ENCODE data around the gene ITPA.
A peak's percentile ranks its signal among the peaks of the same experiment; 100 is the strongest.

ITPA gene

DNA sequence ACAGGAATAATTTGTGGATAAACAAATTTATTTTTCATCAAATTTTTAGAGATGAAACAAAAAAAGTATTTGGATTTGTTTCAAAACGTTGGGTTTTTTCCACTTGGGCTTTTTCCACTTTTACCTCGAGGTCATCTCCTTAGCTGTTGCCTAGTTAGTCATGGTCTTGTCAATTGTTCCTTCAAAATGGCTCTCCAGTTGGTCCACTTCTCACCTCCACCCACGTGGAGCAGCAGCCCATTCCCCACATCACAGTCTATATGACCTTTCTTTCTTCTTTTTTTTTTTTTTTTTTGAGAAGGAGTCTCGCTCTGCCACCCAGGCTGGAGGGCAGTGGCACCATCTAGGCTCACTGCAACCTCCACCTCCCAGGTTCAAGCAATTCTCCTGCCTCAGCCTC is 36.4 kb downstream of the ITPA start:
- DNase-seq (ENCODE audit: low spot score in 2 of 2) = no peak
- no peaks in the 10 kb centered on the region for H3K9me3 ChIP-seq
- no peaks in the 10 kb centered on the region for H3K36me3 ChIP-seq (replicated peaks)
- no peak overlapping the region for H3K4me3 ChIP-seq
- in situ Hi-C loops (cut with MboI; ENCODE audit: low sequenced_read_pairs) = no loop called here
- H3K4me1 ChIP-seq = no peaks in the 10 kb centered on the region; the same call in 1 of the 2 replicates
- H3K27me3 ChIP-seq (ENCODE audit: low read depth) = no peaks in the 10 kb centered on the region; the same call in 1 of the 2 replicates

DNA sequence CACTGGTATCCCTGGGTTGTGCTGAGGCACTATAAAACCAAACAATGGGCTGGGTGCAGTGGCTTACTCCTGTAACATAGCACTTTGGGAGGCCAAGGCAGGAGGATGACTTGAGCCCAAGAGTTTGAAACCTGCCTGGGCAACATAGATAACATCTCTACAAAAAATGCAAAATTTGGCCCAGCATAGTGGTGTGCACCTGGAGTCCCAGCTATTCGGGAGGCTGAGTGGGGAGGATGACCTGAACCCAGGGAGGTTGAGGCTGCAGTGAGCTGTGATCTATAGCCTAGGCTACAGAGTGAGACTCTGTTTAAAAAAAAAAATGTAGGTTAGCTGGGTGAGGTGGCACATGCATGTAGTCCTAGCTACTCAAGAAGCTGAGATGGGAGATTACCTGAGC is 37.4 kb downstream of the ITPA start:
- H3K9me3 ChIP-seq = no peaks in the 10 kb centered on the region
- H3K4me1 ChIP-seq = no peaks in the 10 kb centered on the region; the same call in 1 of the 2 replicates
- H3K4me3 ChIP-seq = no peak overlapping the region
- DNase-seq (ENCODE audit: low spot score in 2 of 2) = no peak
- no peaks in the 10 kb centered on the region for H3K36me3 ChIP-seq (replicated peaks)
- in situ Hi-C loops (cut with MboI; ENCODE audit: low sequenced_read_pairs) = no loop called here
- H3K27me3 ChIP-seq (ENCODE audit: low read depth) = no peaks in the 10 kb centered on the region; the same call in 1 of the 2 replicates

DNA sequence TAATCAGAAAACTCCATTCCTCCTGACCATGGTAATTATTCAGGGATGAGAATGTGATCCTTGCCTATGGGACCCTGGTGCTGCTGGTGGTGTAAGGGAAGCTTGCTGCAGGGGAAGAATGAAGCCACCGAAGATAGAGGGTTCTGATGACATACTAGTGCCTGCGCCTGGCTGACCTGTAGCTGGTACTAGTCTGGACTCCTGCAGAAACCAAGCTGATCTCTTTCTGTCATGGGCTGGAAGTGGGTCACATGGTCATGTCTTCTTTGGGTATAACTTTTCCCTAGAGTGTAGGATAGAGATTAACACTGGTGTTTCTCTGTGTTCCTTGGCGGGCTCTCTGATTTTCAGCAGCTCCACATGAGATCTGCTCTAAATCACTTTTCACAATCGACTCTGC is 38.3 kb downstream of the ITPA start:
- no peaks in the 10 kb centered on the region for H3K9me3 ChIP-seq
- H3K27me3 ChIP-seq (ENCODE audit: low read depth) = no peaks in the 10 kb centered on the region; the same call in 1 of the 2 replicates
- no peak overlapping the region for H3K4me3 ChIP-seq
- DNase-seq (ENCODE audit: low spot score in 2 of 2) = no peak
- no peaks in the 10 kb centered on the region for H3K36me3 ChIP-seq (replicated peaks)
- no peaks in the 10 kb centered on the region; the same call in 1 of the 2 replicates for H3K4me1 ChIP-seq
- in situ Hi-C loops (cut with MboI; ENCODE audit: low sequenced_read_pairs) = no loop called here

DNA sequence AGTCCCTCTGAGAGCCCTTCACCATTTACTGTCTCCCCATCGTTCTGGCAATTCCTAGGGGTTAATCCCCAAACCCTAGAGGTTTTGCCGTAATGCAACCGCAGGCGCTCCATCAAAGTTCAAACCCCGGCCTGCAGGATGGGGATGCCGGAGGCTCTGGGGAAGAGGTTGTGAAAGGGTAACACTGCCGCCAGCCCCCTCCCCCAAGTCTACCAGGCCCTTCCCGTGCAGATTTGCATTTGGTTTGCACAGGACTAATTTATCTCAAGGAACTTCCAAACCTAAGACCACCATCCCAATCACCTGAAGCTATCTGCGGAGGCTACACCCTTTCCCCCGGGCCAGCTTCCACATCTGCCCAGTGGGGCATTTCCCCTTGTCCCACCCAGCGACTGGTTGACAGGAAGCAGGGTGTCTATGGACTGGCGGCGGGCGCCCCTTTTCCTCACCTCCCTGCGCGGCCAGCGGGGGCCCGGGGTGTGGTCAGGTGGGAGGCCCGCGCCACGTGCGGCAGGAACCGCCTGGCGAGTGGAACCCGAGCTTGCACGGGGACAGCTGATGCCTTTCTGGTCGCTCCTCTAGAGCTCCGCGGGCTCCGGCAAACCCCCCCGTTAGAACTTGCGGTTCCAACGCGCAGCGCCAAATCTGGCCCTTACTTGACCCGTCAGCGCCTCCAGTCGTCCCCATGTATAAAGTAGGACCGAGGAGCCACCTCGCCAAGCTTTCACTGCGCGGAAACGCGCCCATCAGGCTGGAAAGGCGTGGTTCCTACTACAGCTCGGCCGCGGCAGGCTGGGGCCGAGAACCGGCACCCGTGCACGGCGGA is 39.1 kb downstream of the ITPA start:
- H3K27me3 ChIP-seq (ENCODE audit: low read depth) = no peaks in the 10 kb centered on the region; the same call in 1 of the 2 replicates
- in situ Hi-C loops (cut with MboI; ENCODE audit: low sequenced_read_pairs) = no loop called here
- no peaks in the 10 kb centered on the region for H3K36me3 ChIP-seq (replicated peaks)
- peak in 1 of 2 experiments; percentile 63 for DNase-seq (ENCODE audit: low spot score in 2 of 2)
- H3K4me1 ChIP-seq = no peaks in the 10 kb centered on the region; the same call in 1 of the 2 replicates
- H3K4me3 ChIP-seq = peak overlapping the region; percentile 13
- H3K9me3 ChIP-seq = no peaks in the 10 kb centered on the region

DNA sequence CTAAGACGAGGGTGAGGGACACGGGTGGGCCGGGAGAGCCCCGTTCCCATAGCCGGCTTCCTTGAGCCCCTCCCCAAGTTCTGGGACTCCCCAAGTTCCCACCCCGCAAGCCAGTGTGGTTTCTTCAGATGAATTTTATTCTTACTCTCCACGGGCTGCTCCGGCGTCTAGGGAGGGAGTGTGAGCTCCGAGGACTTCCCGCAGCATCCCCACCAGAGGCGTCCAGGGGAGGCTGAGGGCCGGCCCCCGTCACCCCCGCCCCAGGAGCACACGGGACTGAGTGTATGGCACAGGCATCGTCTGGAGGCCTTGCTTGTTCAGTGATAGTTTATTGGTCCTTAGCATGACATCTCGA is 39.7 kb downstream of the ITPA start:
- H3K4me1 ChIP-seq = no peaks in the 10 kb centered on the region; the same call in 1 of the 2 replicates
- in situ Hi-C loops (cut with MboI; ENCODE audit: low sequenced_read_pairs) = no loop called here
- DNase-seq (ENCODE audit: low spot score in 2 of 2) = no peak
- no peaks in the 10 kb centered on the region for H3K9me3 ChIP-seq
- H3K27me3 ChIP-seq (ENCODE audit: low read depth) = no peaks in the 10 kb centered on the region; the same call in 1 of the 2 replicates
- H3K4me3 ChIP-seq = peak overlapping the region; percentile 13
- no peaks in the 10 kb centered on the region for H3K36me3 ChIP-seq (replicated peaks)

DNA sequence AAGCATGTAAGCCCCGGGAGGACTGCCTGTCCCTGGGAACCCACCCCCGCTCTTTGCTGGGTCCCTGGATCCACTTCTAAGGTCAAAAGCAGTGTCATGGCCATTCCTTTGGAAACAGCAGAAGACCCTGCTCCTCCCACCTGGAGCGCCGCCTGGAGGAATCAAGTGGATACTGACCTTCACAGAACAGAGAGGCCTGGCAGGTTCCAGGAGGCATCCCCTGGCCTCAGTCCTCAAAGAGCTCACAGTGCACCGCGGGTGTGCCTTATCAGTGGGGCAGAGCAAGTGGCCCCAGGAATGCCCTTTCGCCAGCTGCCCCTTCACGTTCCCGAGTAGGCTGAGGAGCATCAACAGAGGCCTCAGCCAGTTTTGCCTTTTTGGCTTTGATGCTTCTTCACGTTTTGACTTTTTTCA is 40.8 kb downstream of the ITPA start:
- no peaks in the 10 kb centered on the region; the same call in 1 of the 2 replicates for H3K4me1 ChIP-seq
- no peak overlapping the region for H3K4me3 ChIP-seq
- no peaks in the 10 kb centered on the region for H3K9me3 ChIP-seq
- no peaks in the 10 kb centered on the region; the same call in 1 of the 2 replicates for H3K27me3 ChIP-seq (ENCODE audit: low read depth)
- in situ Hi-C loops (cut with MboI; ENCODE audit: low sequenced_read_pairs) = no loop called here
- DNase-seq (ENCODE audit: low spot score in 2 of 2) = peak in 1 of 2 experiments; percentile 63
- peaks cover 5% of the 10 kb centered on the region; the same call in 1 of the 2 replicates for H3K36me3 ChIP-seq (replicated peaks)

DNA sequence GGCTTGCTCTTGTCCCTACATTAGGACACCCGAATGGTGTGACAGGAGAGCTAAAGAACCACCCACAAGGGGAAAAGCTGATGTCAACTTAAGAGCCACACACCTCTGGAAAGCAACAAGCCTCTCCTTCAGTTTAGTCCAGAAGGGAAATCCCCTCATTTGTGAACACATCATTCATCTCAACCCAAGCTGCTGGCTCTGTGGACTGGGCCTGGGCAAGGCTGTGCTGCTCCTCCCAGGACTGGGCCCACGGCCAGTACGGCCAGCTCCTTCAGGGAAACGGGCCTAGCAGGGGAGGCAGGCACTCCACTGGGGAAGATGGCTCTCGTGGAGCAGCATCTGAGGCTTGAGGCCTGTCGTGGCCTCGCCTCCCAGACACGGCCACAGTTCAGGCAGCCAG is 42.5 kb downstream of the ITPA start:
- Histone ChIP-seq H3K4me3 (no peak overlapping the region), H3K27me3 (ENCODE audit: low read depth) (no peaks in the 10 kb centered on the region; the same call in 1 of the 2 replicates), H3K4me1 (no peaks in the 10 kb centered on the region; the same call in 1 of the 2 replicates), H3K36me3 (replicated peaks) (peaks cover 5% of the 10 kb centered on the region; the same call in 1 of the 2 replicates), H3K9me3 (no peaks in the 10 kb centered on the region)
- in situ Hi-C loops (cut with MboI; ENCODE audit: low sequenced_read_pairs) = no loop called here
- no peak for DNase-seq (ENCODE audit: low spot score in 2 of 2)

DNA sequence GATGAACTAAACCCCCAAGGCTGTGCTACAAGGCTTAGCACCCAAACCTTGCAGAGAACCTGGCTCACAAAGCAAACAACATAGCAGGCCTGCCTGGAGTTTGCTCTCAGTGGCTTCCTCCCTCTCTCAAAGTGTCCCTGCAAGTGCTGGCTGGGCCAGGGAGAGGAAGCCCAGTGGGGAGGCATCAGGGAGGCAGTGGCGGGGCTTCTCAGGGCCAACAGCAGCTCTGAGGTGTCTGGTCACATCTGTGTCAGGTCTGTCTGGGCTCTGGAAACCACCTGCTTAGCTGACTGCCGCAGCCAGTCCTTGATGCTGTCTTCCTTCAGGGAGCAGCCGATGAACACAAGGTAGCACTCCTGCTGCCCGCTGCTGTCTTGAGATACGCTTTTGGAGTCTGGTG is 46.4 kb downstream of the ITPA start:
- no peaks in the 10 kb centered on the region for H3K4me1 ChIP-seq
- no peak for DNase-seq (ENCODE audit: low spot score in 2 of 2)
- peaks cover 5% of the 10 kb centered on the region; the same call in 1 of the 2 replicates for H3K36me3 ChIP-seq (replicated peaks)
- H3K4me3 ChIP-seq = no peak overlapping the region
- in situ Hi-C loops (cut with MboI; ENCODE audit: low sequenced_read_pairs) = no loop called here
- no peaks in the 10 kb centered on the region for H3K27me3 ChIP-seq (ENCODE audit: low read depth)
- no peaks in the 10 kb centered on the region for H3K9me3 ChIP-seq

DNA sequence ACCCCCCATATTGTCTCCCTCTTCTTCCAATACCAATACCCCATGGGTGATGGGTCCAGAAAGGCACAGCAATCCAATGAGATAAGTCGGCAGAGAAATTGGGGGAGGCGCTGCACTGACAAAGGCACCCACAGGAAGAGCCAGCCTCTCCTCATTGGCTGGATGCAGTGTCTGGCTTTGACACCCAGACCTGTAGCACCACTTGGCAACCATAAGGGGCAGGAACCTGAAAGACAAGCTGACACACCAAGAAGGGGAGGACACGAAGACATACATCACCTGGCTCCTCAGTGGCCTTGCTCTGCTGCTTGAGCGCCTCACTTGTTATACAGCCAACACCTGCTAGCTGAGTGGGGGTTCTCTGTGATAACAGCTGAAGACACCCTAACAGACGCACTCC is 49.1 kb downstream of the ITPA start:
- no peak overlapping the region for H3K4me3 ChIP-seq
- H3K4me1 ChIP-seq = no peaks in the 10 kb centered on the region
- in situ Hi-C loops (cut with MboI; ENCODE audit: low sequenced_read_pairs) = no loop called here
- H3K36me3 ChIP-seq (replicated peaks) = peaks cover 5% of the 10 kb centered on the region; the same call in 1 of the 2 replicates
- DNase-seq (ENCODE audit: low spot score in 2 of 2) = no peak
- H3K9me3 ChIP-seq = no peaks in the 10 kb centered on the region
- no peaks in the 10 kb centered on the region for H3K27me3 ChIP-seq (ENCODE audit: low read depth)

DNA sequence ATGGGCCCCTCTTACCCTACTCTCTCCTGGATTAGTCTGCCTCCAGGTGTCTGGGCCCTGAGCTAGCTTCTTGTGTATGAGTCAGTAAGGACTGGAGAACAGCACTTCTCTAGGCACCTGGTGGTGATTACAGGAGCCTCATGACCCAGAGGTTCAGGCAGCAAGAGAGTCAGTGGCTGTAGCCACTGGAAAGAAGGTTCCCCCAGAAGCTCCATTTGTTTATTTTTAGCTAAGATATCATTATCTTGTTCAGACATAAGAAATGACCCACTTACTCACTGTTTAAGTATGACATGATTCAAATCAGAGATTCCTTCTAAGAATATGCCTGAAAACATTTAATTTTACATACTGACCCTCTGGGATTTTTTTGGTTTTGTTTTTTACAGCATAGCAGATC is 53.3 kb downstream of the ITPA start:
- H3K4me1 ChIP-seq = no peaks in the 10 kb centered on the region
- no peak for DNase-seq (ENCODE audit: low spot score in 2 of 2)
- in situ Hi-C loops (cut with MboI; ENCODE audit: low sequenced_read_pairs) = no loop called here
- H3K4me3 ChIP-seq = no peak overlapping the region
- H3K9me3 ChIP-seq = no peaks in the 10 kb centered on the region
- no peaks in the 10 kb centered on the region for H3K36me3 ChIP-seq (replicated peaks)
- H3K27me3 ChIP-seq (ENCODE audit: low read depth) = no peaks in the 10 kb centered on the region

DNA sequence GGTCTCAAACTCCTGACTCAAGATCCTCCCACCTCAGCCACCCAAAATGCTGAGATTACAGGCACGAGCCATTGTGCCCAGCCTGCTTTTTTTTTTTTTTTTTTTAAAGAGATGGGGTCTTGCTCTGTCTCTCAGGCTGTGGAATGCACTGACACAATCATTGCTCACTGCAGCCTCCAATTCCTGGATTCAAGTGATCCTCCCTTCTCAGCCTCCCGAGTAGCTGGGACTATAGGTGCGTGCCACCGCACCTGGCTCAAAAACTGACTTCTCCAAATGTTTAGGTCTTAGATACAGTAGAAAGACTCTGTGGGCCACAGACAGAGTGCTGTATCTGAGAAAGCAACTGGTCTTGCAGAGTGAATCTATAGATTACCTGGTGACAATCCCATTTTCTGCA is 60.8 kb downstream of the ITPA start:
- in situ Hi-C loops (cut with MboI; ENCODE audit: low sequenced_read_pairs) = no loop called here
- H3K4me3 ChIP-seq = no peak overlapping the region
- no peak for DNase-seq (ENCODE audit: low spot score in 2 of 2)
- no peaks in the 10 kb centered on the region for H3K27me3 ChIP-seq (ENCODE audit: low read depth)
- no peaks in the 10 kb centered on the region for H3K4me1 ChIP-seq
- H3K36me3 ChIP-seq (replicated peaks) = no peaks in the 10 kb centered on the region
- H3K9me3 ChIP-seq = no peaks in the 10 kb centered on the region

DNA sequence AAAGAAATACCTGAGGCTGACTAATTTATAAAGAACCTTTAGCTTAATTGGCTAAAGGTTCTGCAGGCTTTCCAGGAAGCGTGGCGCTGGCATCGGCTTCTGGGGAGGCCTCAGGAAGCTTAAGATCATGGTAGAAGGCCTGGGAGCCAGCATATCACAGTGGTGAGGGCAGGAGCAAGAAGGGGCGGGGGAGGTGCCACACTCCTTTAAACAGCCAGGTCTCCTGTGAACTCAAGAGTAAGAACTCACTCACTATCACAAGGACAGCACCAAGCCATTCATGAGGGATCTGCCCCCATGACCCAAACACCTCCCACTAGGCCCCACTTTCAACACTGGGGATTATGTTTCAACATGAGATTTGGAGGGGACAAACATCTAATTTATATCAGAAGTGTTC is 64.1 kb downstream of the ITPA start:
- H3K27me3 ChIP-seq (ENCODE audit: low read depth) = no peaks in the 10 kb centered on the region
- in situ Hi-C loops (cut with MboI; ENCODE audit: low sequenced_read_pairs) = no loop called here
- H3K36me3 ChIP-seq (replicated peaks) = peaks cover 3% of the 10 kb centered on the region; the same call in 1 of the 2 replicates
- no peak for DNase-seq (ENCODE audit: low spot score in 2 of 2)
- H3K4me3 ChIP-seq = no peak overlapping the region
- no peaks in the 10 kb centered on the region for H3K9me3 ChIP-seq
- H3K4me1 ChIP-seq = no peaks in the 10 kb centered on the region
